ENCODE results near the gene GDF7. TPM values are rescaled to one million over a fixed set of nuclear protein-coding genes. Genes with fewer than 3 reads are reported as not detected.

GDF7 gene
- total and polyA plus RNA-seq, 2 of the 8 experiments (the other 6 are each of a cell fraction or from before 2014, with no cell fraction given), result 0.04 to 0.06 TPM

DNA sequence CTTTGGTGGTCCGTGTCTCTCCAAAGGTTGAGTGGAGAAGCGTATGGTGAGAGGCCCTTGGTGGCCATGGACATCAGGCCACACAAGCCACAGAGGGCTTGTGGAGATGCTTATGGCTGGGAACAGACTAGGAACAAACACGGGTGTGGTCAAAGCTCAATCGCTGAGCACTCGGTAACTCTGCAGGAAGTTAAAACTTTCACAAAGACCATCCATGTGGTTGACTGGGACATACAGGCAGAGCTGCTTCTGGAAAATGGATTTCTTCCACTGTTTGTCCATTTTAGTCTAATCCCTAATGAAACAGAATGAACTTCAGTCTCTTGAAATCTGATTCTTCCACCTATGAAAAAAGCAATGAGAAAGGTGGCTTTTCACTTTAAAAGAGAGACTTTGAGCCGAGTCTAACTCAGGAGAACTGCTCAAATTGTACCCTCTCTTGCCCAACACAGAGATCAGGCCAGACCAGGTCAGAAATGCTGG lies 17.7 kb downstream of the GDF7 start:
- H2AFZ ChIP-seq (ENCODE audit: low read length), result no peak overlapping the region
- no peak for FAIRE-seq
- TF ChIP-seq SUZ12 (IDR thresholded peaks at IDR 0.05; ENCODE audit: low read length) (no peak), YY1 (IDR thresholded peaks at IDR 0.05; ENCODE audit: low read depth, low read length) (no peak), RAD21 (IDR thresholded peaks at IDR 0.05 in 1 of 2, conservative IDR thresholded peaks at IDR 0.05 in 1 of 2; ENCODE audit: low read depth in 2 of 2, low read length in 2 of 2) (no peak), CTBP2 (IDR thresholded peaks at IDR 0.05; ENCODE audit: borderline replicate concordance, insufficient read depth, insufficient read length, low read length) (no peak), NRF1 (IDR thresholded peaks at IDR 0.05; ENCODE audit: low read depth, low read length) (no peak), CREB1 (IDR thresholded peaks at IDR 0.05) (no peak), FOSL1 (IDR thresholded peaks at IDR 0.05; ENCODE audit: insufficient read depth, low read depth, low read length) (no peak), SIRT6 (IDR thresholded peaks at IDR 0.05; ENCODE audit: low read length) (no peak), SP1 (IDR thresholded peaks at IDR 0.05; ENCODE audit: low read depth, low read length) (no peak), EZH2 (IDR thresholded peaks at IDR 0.05; ENCODE audit: low read depth, low read length, severe bottlenecking) (no peak), ZNF274 (IDR thresholded peaks at IDR 0.05; ENCODE audit: borderline replicate concordance, extremely low read depth, low read length) (no peak), JUND (IDR thresholded peaks at IDR 0.05; ENCODE audit: low read length) (no peak), RXRA (IDR thresholded peaks at IDR 0.05; ENCODE audit: insufficient read depth, low read depth, low read length) (no peak)
- TF ChIP-seq, protein P1, sequence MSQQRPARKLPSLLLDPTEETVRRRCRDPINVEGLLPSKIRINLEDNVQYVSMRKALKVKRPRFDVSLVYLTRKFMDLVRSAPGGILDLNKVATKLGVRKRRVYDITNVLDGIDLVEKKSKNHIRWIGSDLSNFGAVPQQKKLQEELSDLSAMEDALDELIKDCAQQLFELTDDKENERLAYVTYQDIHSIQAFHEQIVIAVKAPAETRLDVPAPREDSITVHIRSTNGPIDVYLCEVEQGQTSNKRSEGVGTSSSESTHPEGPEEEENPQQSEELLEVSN (IDR thresholded peaks at IDR 0.05), result no peak

More for the DNA sequence above, 17.7 kb downstream of the GDF7 start:
- H3K27me3 ChIP-seq (replicated peaks in 1 of 4; ENCODE audit: control insufficient read depth in 3 of 4, extremely low read depth in 1 of 4, insufficient read depth in 3 of 4, low read length in 3 of 4), result no peaks in the 10 kb centered on the region
- H3K27ac ChIP-seq (ENCODE audit: low read depth, low read length), result no peak overlapping the region
- H2BK5ac ChIP-seq (ENCODE audit: low read depth, low read length), result no peak overlapping the region
- CTCF ChIA-PET (ENCODE audit: partially characterized antibody), result interaction anchor here (0.6 to 5.4 kb wide), 8 partner anchors 9 to 357 kb away, joined by 3 to 42 read pairs (median 8); no protein-coding TSS in a partner anchor
- no peak for DNase-seq (ENCODE audit: low read depth in 1 of 2, low spot score in 2 of 2)
- no peak overlapping the region for H2BK120ac ChIP-seq (replicated peaks; ENCODE audit: low read depth, low read length)
- no peak overlapping the region for H4K5ac ChIP-seq (ENCODE audit: insufficient read length, low read depth, low read length)
- H3K9me3 ChIP-seq (ENCODE audit: insufficient read depth in 2 of 2, low read depth in 1 of 2, low read length in 1 of 2), result no peaks in the 10 kb centered on the region
- no peaks in the 10 kb centered on the region for H3K79me2 ChIP-seq (ENCODE audit: control insufficient read depth in 1 of 2, insufficient read depth in 2 of 2, low read length in 2 of 2)
- POLR2A ChIA-PET (ENCODE audit: partially characterized antibody), result no interaction called here
- no peak overlapping the region for H2BK20ac ChIP-seq (ENCODE audit: low read length)
- no peak overlapping the region for H3K23ac ChIP-seq (ENCODE audit: insufficient read length)
- H3K18ac ChIP-seq (ENCODE audit: extremely low read depth, low read length), result no peak overlapping the region
- H3K4ac ChIP-seq (replicated peaks; ENCODE audit: insufficient read length, low read depth, low read length), result no peak overlapping the region
- no peak overlapping the region for H4K91ac ChIP-seq (replicated peaks; ENCODE audit: insufficient read length, low read length)
- no peaks in the 10 kb centered on the region; the same call in 1 of the 2 replicates for H3K79me1 ChIP-seq (ENCODE audit: low read depth, low read length)
- WGBS, 2 experiments (ENCODE audit: extremely low coverage in 1 of 2, insufficient coverage in 1 of 2, insufficient read length in 1 of 2, insufficient replicate concordance in 2 of 2, low coverage in 1 of 2, low lambda C conversion rate in 2 of 2, missing lambda C conversion rate in 1 of 2), result 90% methylated on average over 6 of the region's 6 CpGs; no CpG with 5 or more reads in 1 of the 2 experiments
- no peaks in the 10 kb centered on the region for H3K23me2 ChIP-seq (ENCODE audit: low read depth, low read length)
- H3K36me3 ChIP-seq (ENCODE audit: control insufficient read depth in 2 of 4, insufficient read depth in 4 of 4, low read length in 3 of 4), result peaks cover 0 to 9% (median 2%) of the 10 kb centered on the region in 4 experiments; a peak in 2 of 8 replicates
- no peak overlapping the region for H3K9ac ChIP-seq (replicated peaks in 1 of 4; ENCODE audit: extremely low read depth in 1 of 4, low read depth in 3 of 4, low read length in 3 of 4)
- no peak overlapping the region for H3K4me2 ChIP-seq (ENCODE audit: insufficient read depth in 1 of 2, low read depth in 2 of 2, low read length in 2 of 2)
- no peaks in the 10 kb centered on the region; a peak in 1 of 7 replicates for H3K4me1 ChIP-seq (replicated peaks in 1 of 4; ENCODE audit: control insufficient read depth in 3 of 4, insufficient read depth in 4 of 4, low read length in 3 of 4)
- H4K8ac ChIP-seq (ENCODE audit: extremely low read depth, insufficient read depth, low read length), result no peak overlapping the region
- no peak overlapping the region for H3K14ac ChIP-seq (ENCODE audit: insufficient read length)
- no peak overlapping the region for H2BK12ac ChIP-seq (ENCODE audit: low read depth, low read length)
- no peak overlapping the region for H2BK15ac ChIP-seq (ENCODE audit: low read length)
- H3K56ac ChIP-seq (replicated peaks; ENCODE audit: insufficient read length, low read depth, low read length), result no peak overlapping the region
- H3K4me3 ChIP-seq (ENCODE audit: extremely low read depth in 1 of 4, insufficient read depth in 2 of 4, low read depth in 3 of 4, low read length in 4 of 4), result no peak overlapping the region
- H2AK5ac ChIP-seq (ENCODE audit: low read depth, low read length), result no peak overlapping the region
- H4K20me1 ChIP-seq (replicated peaks in 1 of 2; ENCODE audit: control insufficient read depth in 1 of 2, insufficient read depth in 2 of 2, low read length in 2 of 2), result peaks cover 3 to 4% of the 10 kb centered on the region in 2 experiments

Measured in H1 (cell line).